Natural killer cell treated with Interleukin-12 subunit alpha and Interleukin-12 subunit beta and Interleukin-15 and Interleukin-18, amount 100 ng/mL, for 72 hours (primary cell): Measurements from ENCODE around the gene MMP12. TPM values are rescaled to one million over a fixed set of nuclear protein-coding genes. Genes with fewer than 3 reads are reported as not detected.

Experiments used
- total RNA-seq, 2 donors: library from RNA; stranded (reverse); gene quantifications; one replicate each; pipeline ENCODE4 v1.2.3, GENCODE V29; 2022

MMP12 gene
- total RNA-seq, 2 donors from 2014 or later: not detected

Other genes starting within 250 kb of the MMP12 start
- not detected for gene MMP20, start 249.7 kb downstream of the MMP12 start, total RNA-seq
- not detected for gene MMP27, start 169.2 kb downstream of the MMP12 start, total RNA-seq
- gene MMP8, start 150.0 kb downstream of the MMP12 start, total RNA-seq: not detected
- not detected for gene MMP10, start 94.4 kb downstream of the MMP12 start, total RNA-seq
- not detected for gene MMP1, start 76.8 kb downstream of the MMP12 start, total RNA-seq
- gene MMP3, start 31.4 kb downstream of the MMP12 start, total RNA-seq: not detected
- gene MMP13, start 80.8 kb upstream of the MMP12 start, total RNA-seq: not detected
- 10 to 100 TPM; 36.2 to 78.4 TPM for gene DCUN1D5, start 217.2 kb upstream of the MMP12 start, total RNA-seq
- gene DYNC2H1, start 234.4 kb upstream of the MMP12 start, total RNA-seq: 1 to 10 TPM; 1.7 to 3.7 TPM